Glutamatergic neuron (in vitro differentiated cells): ENCODE measurements around the gene TGFBR2. TPM values are rescaled to one million over a fixed set of nuclear protein-coding genes. Genes with fewer than 3 reads are reported as not detected.

Source experiments
- DNase-seq: peaks from one replicate; pipeline ENCODE4 v3.0.0; 2022
- H3K27ac Mint-ChIP-seq: one replicate; pipeline ENCODE4 v1.8.0; 2020; ENCODE audit warnings: mild to moderate bottlenecking, mixed read lengths, inconsistent platforms; ENCODE audit not compliant: unreplicated experiment
- H3K27me3 Mint-ChIP-seq: one replicate; pipeline ENCODE4 v1.8.0; 2020; ENCODE audit warnings: mild to moderate bottlenecking, moderate library complexity, mixed read lengths, inconsistent platforms; ENCODE audit not compliant: unreplicated experiment
- H3K36me3 Mint-ChIP-seq: one replicate; pipeline ENCODE4 v1.8.0; 2020; ENCODE audit warnings: mild to moderate bottlenecking, mixed read lengths, inconsistent platforms; ENCODE audit not compliant: unreplicated experiment
- H3K4me1 Mint-ChIP-seq: one replicate; pipeline ENCODE4 v1.8.0; 2020; ENCODE audit warnings: mild to moderate bottlenecking, low read depth, mixed read lengths, inconsistent platforms; ENCODE audit not compliant: unreplicated experiment
- H3K4me3 Mint-ChIP-seq: one replicate; pipeline ENCODE4 v1.8.0; 2020; ENCODE audit warnings: mild to moderate bottlenecking, mixed read lengths, inconsistent platforms; ENCODE audit not compliant: unreplicated experiment
- H3K9me3 Mint-ChIP-seq: one replicate; pipeline ENCODE4 v1.8.0; 2020; ENCODE audit warnings: mild to moderate bottlenecking, moderate library complexity, mixed read lengths, inconsistent platforms; ENCODE audit not compliant: unreplicated experiment
- CTCF ChIP-seq: fragments of 200-600 bp; sonication (generic); IDR thresholded peaks from one replicate; pipeline ENCODE4 v1.5.0; 2021; ENCODE audit not compliant: partially characterized antibody, unreplicated experiment
- total RNA-seq: library from RNA; stranded (reverse); fragmentation: NEBNext Ultra II Directional; extraction: Animal tissue kit (Norgen Biotek cat#: 25700); gene quantifications from one replicate; pipeline ENCODE4 v1.2.1, GENCODE V29; 2021; ENCODE audit not compliant: unreplicated experiment

The TGFBR2 gene
- total RNA-seq, 1 donor from 2014 or later: 0.96 TPM

- no peak overlapping the region for H3K4me3 Mint-ChIP-seq
- H3K27me3 Mint-ChIP-seq: no peaks in the 10 kb centered on the region
- TF ChIP-seq CTCF: no peak
- no peaks in the 10 kb centered on the region for H3K36me3 Mint-ChIP-seq
- H3K9me3 Mint-ChIP-seq: no peaks in the 10 kb centered on the region
- H3K27ac Mint-ChIP-seq: no peak overlapping the region
- no peak for DNase-seq
- peaks cover 18% of the 10 kb centered on the region for H3K4me1 Mint-ChIP-seq
These were observed 53.7 kb downstream of the TGFBR2 start for GRCh38 chr3:30660136-30660535.

GRCh38 chr3:30660656-30661055 lies 54.3 kb downstream of the TGFBR2 start:
- Mint-ChIP-seq H3K4me1 (peaks cover 18% of the 10 kb centered on the region), H3K36me3 (no peaks in the 10 kb centered on the region), H3K27ac (no peak overlapping the region), H3K4me3 (no peak overlapping the region), H3K27me3 (no peaks in the 10 kb centered on the region), H3K9me3 (no peaks in the 10 kb centered on the region)
- DNase-seq: no peak
- TF ChIP-seq CTCF: no peak

- no peak for TF ChIP-seq CTCF
- no peaks in the 10 kb centered on the region for H3K36me3 Mint-ChIP-seq
- H3K27me3 Mint-ChIP-seq: no peaks in the 10 kb centered on the region
- no peaks in the 10 kb centered on the region for H3K9me3 Mint-ChIP-seq
- H3K4me1 Mint-ChIP-seq: peaks cover 18% of the 10 kb centered on the region
- DNase-seq: no peak
- H3K4me3 Mint-ChIP-seq: no peak overlapping the region
- no peak overlapping the region for H3K27ac Mint-ChIP-seq
These were observed 54.9 kb downstream of the TGFBR2 start for GRCh38 chr3:30661098-30661873.

GRCh38 chr3:30662836-30663235 lies 56.4 kb downstream of the TGFBR2 start:
- H3K27me3 Mint-ChIP-seq: no peaks in the 10 kb centered on the region
- H3K4me3 Mint-ChIP-seq: no peak overlapping the region
- H3K27ac Mint-ChIP-seq: no peak overlapping the region
- DNase-seq: no peak
- peaks cover 21% of the 10 kb centered on the region for H3K4me1 Mint-ChIP-seq
- TF ChIP-seq CTCF: no peak
- H3K36me3 Mint-ChIP-seq: no peaks in the 10 kb centered on the region
- no peaks in the 10 kb centered on the region for H3K9me3 Mint-ChIP-seq

GRCh38 chr3:30663533-30664241 lies 57.3 kb downstream of the TGFBR2 start:
- Mint-ChIP-seq H3K4me3 (no peak overlapping the region), H3K9me3 (no peaks in the 10 kb centered on the region), H3K27ac (no peak overlapping the region), H3K4me1 (peaks cover 24% of the 10 kb centered on the region), H3K27me3 (no peaks in the 10 kb centered on the region), H3K36me3 (no peaks in the 10 kb centered on the region)
- TF ChIP-seq CTCF: no peak
- no peak for DNase-seq
